Measurements from ENCODE around the gene RNF227. TPM values are rescaled to one million over a fixed set of nuclear protein-coding genes. Genes with fewer than 3 reads are reported as not detected.

Gene RNF227
- total RNA-seq, 2 experiments from 2014 or later = 3.8 to 4.7 TPM

DNA sequence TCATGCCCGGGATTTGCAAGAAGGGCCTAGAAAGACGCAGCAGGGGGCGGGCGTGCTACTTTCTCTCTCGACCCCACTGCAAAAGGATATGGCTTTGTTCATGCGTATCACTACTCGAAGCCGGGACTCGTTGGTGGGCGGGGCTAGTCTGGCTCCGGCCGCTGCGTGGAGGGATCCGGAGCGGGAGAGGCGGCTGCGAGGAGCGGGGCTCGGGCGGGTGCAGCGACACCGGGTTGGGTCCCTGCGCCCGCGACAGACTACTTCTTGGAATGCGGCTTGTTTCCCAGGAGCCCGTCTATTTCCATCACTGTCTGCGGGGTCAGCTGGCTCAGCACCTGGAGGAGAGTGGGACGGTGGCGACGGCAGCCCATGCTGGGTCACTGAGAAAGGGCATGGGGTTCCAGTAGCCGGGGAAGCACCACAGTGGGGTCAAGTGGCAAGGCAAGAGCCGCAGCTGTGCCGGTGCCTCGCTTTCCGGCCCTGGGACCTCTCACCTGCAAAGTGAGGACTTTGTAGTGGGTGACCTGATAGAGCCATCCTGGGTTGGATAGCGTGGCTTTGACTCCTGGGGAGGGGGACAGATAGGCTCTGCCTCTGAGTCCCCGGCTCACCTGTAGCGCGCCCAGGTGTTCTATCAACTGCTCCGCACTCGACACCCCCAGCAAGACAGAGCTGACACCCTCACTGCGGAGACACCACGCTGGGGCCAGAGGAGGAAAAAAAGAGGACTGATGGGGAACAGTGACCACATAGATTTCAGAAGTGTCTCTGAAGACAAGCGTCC lies 6.9 kb upstream of the RNF227 start:
- Histone ChIP-seq H3K4me2 (ENCODE audit: low read length) (no peak overlapping the region; the same call in 1 of the 2 replicates), H3K36me3 (ENCODE audit: insufficient read depth, low read length) (peaks cover 3% of the 10 kb centered on the region; the same call in 1 of the 2 replicates), H4K20me1 (ENCODE audit: insufficient read depth, low read length) (no peaks in the 10 kb centered on the region), H2AFZ (ENCODE audit: low read length) (no peak overlapping the region), H3K9me2 (ENCODE audit: insufficient read depth, low read length) (no peaks in the 10 kb centered on the region), H3K9me3 (ENCODE audit: low read length) (no peaks in the 10 kb centered on the region), H3K4me3 (ENCODE audit: low read depth, low read length, poor library complexity, severe bottlenecking) (no peak overlapping the region), H3K79me2 (ENCODE audit: insufficient read depth, low read depth, low read length) (no peaks in the 10 kb centered on the region), H3K4me1 (ENCODE audit: insufficient read depth, low read length, poor library complexity, severe bottlenecking) (no peaks in the 10 kb centered on the region), H3K27ac (ENCODE audit: low read depth, low read length, poor library complexity, severe bottlenecking) (no peak overlapping the region)
- intact Hi-C loops (cut with micrococcal nuclease; ENCODE audit: unreplicated experiment) = no loop called here
- no TSS peak for BruUV-seq (replicated peaks)
- TF ChIP-seq EZH2phosphoT487 (IDR thresholded peaks at IDR 0.05; ENCODE audit: borderline replicate concordance, low read depth, low read length) = no peak
- TF ChIP-seq, protein P1, sequence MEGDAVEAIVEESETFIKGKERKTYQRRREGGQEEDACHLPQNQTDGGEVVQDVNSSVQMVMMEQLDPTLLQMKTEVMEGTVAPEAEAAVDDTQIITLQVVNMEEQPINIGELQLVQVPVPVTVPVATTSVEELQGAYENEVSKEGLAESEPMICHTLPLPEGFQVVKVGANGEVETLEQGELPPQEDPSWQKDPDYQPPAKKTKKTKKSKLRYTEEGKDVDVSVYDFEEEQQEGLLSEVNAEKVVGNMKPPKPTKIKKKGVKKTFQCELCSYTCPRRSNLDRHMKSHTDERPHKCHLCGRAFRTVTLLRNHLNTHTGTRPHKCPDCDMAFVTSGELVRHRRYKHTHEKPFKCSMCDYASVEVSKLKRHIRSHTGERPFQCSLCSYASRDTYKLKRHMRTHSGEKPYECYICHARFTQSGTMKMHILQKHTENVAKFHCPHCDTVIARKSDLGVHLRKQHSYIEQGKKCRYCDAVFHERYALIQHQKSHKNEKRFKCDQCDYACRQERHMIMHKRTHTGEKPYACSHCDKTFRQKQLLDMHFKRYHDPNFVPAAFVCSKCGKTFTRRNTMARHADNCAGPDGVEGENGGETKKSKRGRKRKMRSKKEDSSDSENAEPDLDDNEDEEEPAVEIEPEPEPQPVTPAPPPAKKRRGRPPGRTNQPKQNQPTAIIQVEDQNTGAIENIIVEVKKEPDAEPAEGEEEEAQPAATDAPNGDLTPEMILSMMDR (conservative IDR thresholded peaks at IDR 0.05; ENCODE audit: low read length) = no peak
- CTCF ChIA-PET (ENCODE audit: unreplicated experiment) = no interaction called here
- POLR2A ChIA-PET = no interaction called here
- no peak for DNase-seq (ENCODE audit: low spot score)

DNA sequence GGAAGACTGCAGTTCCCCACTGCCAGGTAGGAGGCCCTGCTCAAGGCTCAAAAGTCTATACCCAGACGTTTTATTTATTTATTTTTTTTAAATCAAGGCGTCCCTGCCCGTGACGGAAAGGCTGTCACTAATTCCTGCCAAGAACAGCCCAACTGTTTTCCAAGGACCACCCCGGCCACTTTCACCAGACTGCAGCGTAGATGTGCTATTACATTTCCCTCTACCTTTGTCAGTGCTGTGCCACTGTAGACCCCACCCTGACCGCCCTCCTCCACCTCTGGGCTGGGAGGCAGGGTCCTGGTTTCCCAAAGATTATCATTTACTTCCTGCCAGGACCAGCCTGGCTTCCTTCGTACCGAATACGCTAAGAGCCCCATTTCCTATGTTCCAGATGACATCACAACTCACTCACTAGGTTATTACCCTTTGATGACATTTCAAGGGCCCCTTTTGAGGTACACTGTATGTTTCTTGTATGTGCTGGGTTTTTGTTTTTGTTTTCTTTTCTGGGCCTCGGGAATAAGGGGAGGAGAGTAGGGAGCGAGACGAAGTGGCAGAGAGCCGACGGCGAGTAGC lies 6.3 kb upstream of the RNF227 start:
- Histone ChIP-seq H3K79me2 (ENCODE audit: insufficient read depth, low read depth, low read length) (no peaks in the 10 kb centered on the region), H3K4me3 (ENCODE audit: low read depth, low read length, poor library complexity, severe bottlenecking) (no peak overlapping the region), H3K27ac (ENCODE audit: low read depth, low read length, poor library complexity, severe bottlenecking) (no peak overlapping the region), H3K4me1 (ENCODE audit: insufficient read depth, low read length, poor library complexity, severe bottlenecking) (no peaks in the 10 kb centered on the region), H3K4me2 (ENCODE audit: low read length) (no peak overlapping the region; the same call in 1 of the 2 replicates), H3K9me2 (ENCODE audit: insufficient read depth, low read length) (no peaks in the 10 kb centered on the region), H2AFZ (ENCODE audit: low read length) (no peak overlapping the region), H4K20me1 (ENCODE audit: insufficient read depth, low read length) (no peaks in the 10 kb centered on the region), H3K36me3 (ENCODE audit: insufficient read depth, low read length) (peaks cover 3% of the 10 kb centered on the region; the same call in 1 of the 2 replicates), H3K9me3 (ENCODE audit: low read length) (no peaks in the 10 kb centered on the region)
- CTCF ChIA-PET (ENCODE audit: unreplicated experiment) = no interaction called here
- no peak for DNase-seq (ENCODE audit: low spot score)
- no peak for TF ChIP-seq EZH2phosphoT487 (IDR thresholded peaks at IDR 0.05; ENCODE audit: borderline replicate concordance, low read depth, low read length)
- TF ChIP-seq, protein P1 (conservative IDR thresholded peaks at IDR 0.05; ENCODE audit: low read length) = no peak
- intact Hi-C loops (cut with micrococcal nuclease; ENCODE audit: unreplicated experiment) = no loop called here
- POLR2A ChIA-PET = no interaction called here
- BruUV-seq (replicated peaks) = TSS peak; percentile 51

Measured in OCI-LY7 (cell line).